A549 (cell line): ENCODE measurements around the gene DCAF15. TPM values are rescaled to one million over a fixed set of nuclear protein-coding genes. Genes with fewer than 3 reads are reported as not detected.

Source experiments
- ATAC-seq, 2 experiments: fragments of 200-7000 bp in 1 of 2; fragments of >200 bp in 1 of 2; cut with Nextera tagmentation in 1 of 2; cut with Tn5 transposase in 1 of 2; 3 replicates each; pipeline versions ENCODE4 v1.8.0 to v1.9.1; 2018 to 2020; ENCODE audit warnings: mild to moderate bottlenecking in 1 of 2, moderate library complexity in 1 of 2
- CTCF ChIA-PET: fragments of 300-600 bp; sonication (Branson Sonifier 250); formaldehyde crosslinking; extraction: SDS; loops from one replicate; lab custom pipeline; 2021; ENCODE audit warnings: antibody characterized with exemption, inconsistent platforms; lab: Yijun Ruan, JAX
- POLR2A ChIA-PET: fragments of 350-600 bp; formaldehyde crosslinking; extraction: SDS; loops from one replicate; lab custom pipeline; 2021; ENCODE audit warnings: antibody characterized with exemption, inconsistent platforms; lab: Yijun Ruan, JAX
- DNase-seq, 2 experiments: peaks; one replicate each; pipeline versions ENCODE4 v3.0.0 to v3.0.0-alpha.2; 2011 to 2016; ENCODE audit warnings: low read depth in 1 of 2, low spot score in 1 of 2
- FAIRE-seq: peaks from 2 replicates; lab custom pipeline; 2011; peaks lifted over from hg19 to GRCh38; lab: Jason Lieb, UNC
- H3K27ac ChIP-seq, 2 experiments: fragments of >200 bp; sonication (Bioruptor Twin); formaldehyde crosslinking; 3 replicates each; pipeline ENCODE4 v1.5.1; 2016 to 2017
- H3K4me1 ChIP-seq: fragments of >200 bp; sonication (Bioruptor Twin); formaldehyde crosslinking; 3 replicates; pipeline ENCODE4 v1.6.1; 2016
- H3K4me2 ChIP-seq: fragments of >200 bp; sonication (Bioruptor Twin); formaldehyde crosslinking; 3 replicates; pipeline ENCODE4 v1.6.1; 2016
- H3K4me3 ChIP-seq: fragments of >200 bp; sonication (Bioruptor Twin); formaldehyde crosslinking; 3 replicates; pipeline ENCODE4 v1.5.1; 2016
- H3K9me3 ChIP-seq: fragments of >200 bp; sonication (Bioruptor Twin); formaldehyde crosslinking; 3 replicates; pipeline ENCODE4 v1.6.1; 2016
- CHD2 ChIP-seq: fragments of 150-350 bp; IDR thresholded peaks from 2 replicates; pipeline ENCODE4 v1.6.1; 2014; ENCODE audit warnings: low read length; ENCODE audit not compliant: partially characterized antibody
- CHD4 ChIP-seq: fragments of 200-600 bp; sonication (generic); IDR thresholded peaks from 2 replicates; pipeline ENCODE4 v1.6.1; 2016; ENCODE audit warnings: antibody characterized with exemption, mild to moderate bottlenecking, borderline replicate concordance
- CTCF ChIP-seq: fragments of >200 bp; sonication (Bioruptor Twin); formaldehyde crosslinking; IDR thresholded peaks from 3 replicates; pipeline ENCODE4 v1.5.1; 2016
- EHMT2 ChIP-seq: fragments of 200-600 bp; sonication (generic); IDR thresholded peaks from 2 replicates; pipeline ENCODE4 v1.6.1; 2016; ENCODE audit warnings: antibody characterized with exemption, low read depth, mild to moderate bottlenecking, moderate library complexity
- EP300 ChIP-seq, 2 experiments: fragments of >200 bp; sonication (Bioruptor Twin); formaldehyde crosslinking; IDR thresholded peaks; 2 replicates in 1 of 2; 3 replicates in 1 of 2; pipeline ENCODE4 v1.6.1; 2016 to 2017
- FOSL2 ChIP-seq, 2 experiments: fragments of 450-650 bp in 1 of 2; fragments of >200 bp in 1 of 2; sonication (Bioruptor Twin) in 1 of 2; formaldehyde crosslinking; IDR thresholded peaks; 2 replicates each; pipeline versions ENCODE4 v1.5.0 to v1.6.1; 2016 to 2020; ENCODE audit warnings: mild to moderate bottlenecking in 1 of 2, moderate library complexity in 1 of 2
- GATA3 ChIP-seq: IDR thresholded peaks from 2 replicates; pipeline ENCODE4 v1.6.1; 2012; ENCODE audit warnings: borderline replicate concordance
- HOXB13 ChIP-seq: fragments of 250-450 bp; sonication (Bioruptor Pico); IDR thresholded peaks from 2 replicates; pipeline ENCODE4 v1.5.0; 2020; ENCODE audit warnings: low read depth, mild to moderate bottlenecking, moderate library complexity
- HOXB5 ChIP-seq: fragments of 250-450 bp; sonication (Bioruptor Pico); IDR thresholded peaks from 2 replicates; pipeline ENCODE4 v1.5.0; 2020; ENCODE audit warnings: mild to moderate bottlenecking, moderate library complexity
- JUN ChIP-seq, 2 experiments: fragments of >200 bp; sonication (Bioruptor Twin); formaldehyde crosslinking; IDR thresholded peaks; 2 replicates in 1 of 2; 3 replicates in 1 of 2; pipeline ENCODE4 v1.6.1; 2016 to 2017
- MAFK ChIP-seq: fragments of 450-650 bp; IDR thresholded peaks from 2 replicates; pipeline ENCODE4 v1.6.1; 2014; ENCODE audit not compliant: partially characterized antibody
- NFE2L2 ChIP-seq: fragments of 150-350 bp; conservative IDR thresholded peaks from 2 replicates; pipeline ENCODE4 v1.6.1; 2014; ENCODE audit warnings: low read length
- POLR2A ChIP-seq: IDR thresholded peaks from 2 replicates; pipeline ENCODE4 v1.6.1; 2012; ENCODE audit warnings: mild to moderate bottlenecking, low read length
- RARB ChIP-seq: fragments of 250-450 bp; sonication (Bioruptor Pico); IDR thresholded peaks from 2 replicates; pipeline ENCODE4 v1.8.0; 2021; ENCODE audit warnings: mild to moderate bottlenecking, moderate library complexity
- RFX5 ChIP-seq: fragments of 450-650 bp; IDR thresholded peaks from 2 replicates; pipeline ENCODE4 v1.7.1; 2014; ENCODE audit warnings: antibody characterized with exemption, mild to moderate bottlenecking, moderate library complexity
- RNF2 ChIP-seq: fragments of 200-600 bp; sonication (generic); IDR thresholded peaks from 2 replicates; pipeline ENCODE4 v1.6.1; 2016; ENCODE audit warnings: low read depth, mild to moderate bottlenecking, antibody characterized with exemption, moderate library complexity, borderline replicate concordance
- SMC3 ChIP-seq: fragments of >200 bp; sonication (Bioruptor Twin); formaldehyde crosslinking; IDR thresholded peaks from 3 replicates; pipeline ENCODE4 v1.6.1; 2018; ENCODE audit warnings: inconsistent platforms
- SREBF2 ChIP-seq: fragments of 450-650 bp; IDR thresholded peaks from 2 replicates; pipeline ENCODE4 v1.6.1; 2014; ENCODE audit warnings: mild to moderate bottlenecking, moderate library complexity
- TP53 ChIP-seq: fragments of 250-450 bp; sonication (Bioruptor Pico); IDR thresholded peaks from 2 replicates; pipeline ENCODE4 v1.5.0; 2021; ENCODE audit warnings: mild to moderate bottlenecking, moderate library complexity
- WGBS: methylation state at CpG from one replicate; pipeline ENCODE4 v1.1.6; 2017; ENCODE audit errors: missing lambda C conversion rate; 5-methylcytosine and 5-hydroxymethylcytosine counted together
- polyA plus RNA-seq, 4 experiments: library from polyadenylated mRNA; depleted of rRNA in 3 of 4; stranded (reverse); fragments of >200 nt; fragmentation: RNase III in 1 of 4; extraction: RNeasy Plus Mini Kit Qiagen cat#74134 plus additional on column Dnase treatment in 1 of 4; gene quantifications; 2 replicates in 3 of 4; 3 replicates in 1 of 4; pipeline ENCODE4 v1.2.3, GENCODE V29; 2011 to 2017
- TF ChIP-seq, protein P1 (sequence below): fragments of 250-450 bp; sonication (Bioruptor Pico); IDR thresholded peaks from 2 replicates; pipeline ENCODE4 v1.5.0; 2020; ENCODE audit warnings: low read depth, mild to moderate bottlenecking, moderate library complexity
- TF ChIP-seq, protein P2 (sequence below): IDR thresholded peaks from 2 replicates; pipeline ENCODE4 v1.6.1; 2012
- TF ChIP-seq, protein P3 (sequence below): fragments of >200 bp; sonication (Bioruptor Twin); formaldehyde crosslinking; IDR thresholded peaks from 2 replicates; pipeline ENCODE4 v1.6.1; 2016
- TF ChIP-seq, protein P4 (sequence below): fragments of 250-450 bp; sonication (Bioruptor Pico); IDR thresholded peaks from 2 replicates; pipeline ENCODE4 v1.5.0; 2021; ENCODE audit warnings: mild to moderate bottlenecking, moderate library complexity, borderline replicate concordance

DCAF15 gene
- polyA plus RNA-seq, 2 of the 4 experiments (the other 2 are of a cell fraction): 10.2 to 23.0 TPM

DNA sequence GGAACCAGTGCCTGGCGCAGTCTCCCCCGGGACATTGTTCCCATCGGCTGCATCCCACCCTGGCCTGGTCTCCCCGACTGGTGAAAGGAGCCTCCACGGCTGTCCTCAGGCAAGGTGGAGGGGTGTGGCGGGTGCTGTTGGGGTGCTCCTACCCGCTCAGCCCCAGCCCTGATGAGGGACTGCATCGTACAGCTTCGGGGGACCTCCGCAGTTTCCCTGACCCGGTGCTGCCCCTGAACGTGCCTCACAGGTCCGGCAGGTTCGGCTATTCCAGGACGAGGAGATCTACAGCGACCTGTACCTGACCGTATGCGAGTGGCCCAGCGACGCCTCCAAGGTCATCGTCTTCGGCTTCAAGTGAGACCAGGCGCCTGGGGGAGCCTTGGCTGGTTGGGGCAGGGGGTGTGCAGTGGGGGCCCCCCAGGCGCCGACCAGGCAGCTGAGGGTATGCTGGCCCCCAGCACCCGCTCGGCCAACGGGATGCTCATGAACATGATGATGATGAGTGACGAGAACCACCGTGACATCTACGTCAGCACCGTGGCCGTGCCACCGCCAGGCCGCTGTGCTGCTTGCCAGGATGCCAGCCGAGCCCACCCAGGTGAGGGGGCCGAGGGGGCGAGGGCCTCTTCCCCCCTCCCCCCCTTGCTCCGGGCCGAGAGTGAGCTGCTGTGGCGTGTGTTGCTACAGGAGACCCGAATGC, 3.5 kb downstream of the DCAF15 start:
- H3K4me2 ChIP-seq: no peak overlapping the region
- no peak overlapping the region for H3K4me3 ChIP-seq
- H3K27ac ChIP-seq: no peak overlapping the region
- H3K4me1 ChIP-seq: peaks cover 8% of the 10 kb centered on the region; the same call in 1 of the 3 replicates
- TF ChIP-seq NFE2L2 (no peak), CHD2 (no peak), RFX5 (no peak), HOXB13 (CRISPR knock-in tag) (no peak), CTCF (no peak), TP53 (CRISPR knock-in tag) (no peak), GATA3 (no peak)
- TF ChIP-seq, protein P1, sequence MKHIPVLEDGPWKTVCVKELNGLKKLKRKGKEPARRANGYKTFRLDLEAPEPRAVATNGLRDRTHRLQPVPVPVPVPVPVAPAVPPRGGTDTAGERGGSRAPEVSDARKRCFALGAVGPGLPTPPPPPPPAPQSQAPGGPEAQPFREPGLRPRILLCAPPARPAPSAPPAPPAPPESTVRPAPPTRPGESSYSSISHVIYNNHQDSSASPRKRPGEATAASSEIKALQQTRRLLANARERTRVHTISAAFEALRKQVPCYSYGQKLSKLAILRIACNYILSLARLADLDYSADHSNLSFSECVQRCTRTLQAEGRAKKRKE (CRISPR knock-in tag): no peak
- CTCF ChIA-PET: interaction anchor here (0.6 to 0.8 kb wide), 2 partner anchors 59 to 76 kb away, joined by 3 read pairs; partner anchors contain the start of gene IL27RA
- FAIRE-seq (no peak), ATAC-seq (no peak), DNase-seq (no peak)
- H3K9me3 ChIP-seq: no peaks in the 10 kb centered on the region
- 91% methylated on average over 7 of the region's 42 CpGs for WGBS
- POLR2A ChIA-PET: no interaction called here

GRCh38 chr19:13956365-13956744, 4.0 kb downstream of the DCAF15 start:
- ATAC-seq: no peak
- ChIA-PET POLR2A (no interaction called here), CTCF (interaction anchor here (0.6 to 0.8 kb wide), 2 partner anchors 16 to 76 kb away, joined by 3 to 5 read pairs; partner anchors contain the start of gene IL27RA)
- Histone ChIP-seq H3K4me2 (no peak overlapping the region), H3K27ac (no peak overlapping the region), H3K4me3 (no peak overlapping the region), H3K4me1 (peaks cover 8% of the 10 kb centered on the region; the same call in 1 of the 3 replicates), H3K9me3 (no peaks in the 10 kb centered on the region)
- FAIRE-seq: no peak
- WGBS: 98% methylated on average over 10 of the region's 16 CpGs
- DNase-seq: no peak
- TF ChIP-seq TP53 (CRISPR knock-in tag) (no peak), EP300 (IDR thresholded peaks at IDR 0.05) (no peak), CHD4 (no peak), SMC3 (no peak), NFE2L2 (no peak), FOSL2 (IDR thresholded peaks at IDR 0.05) (no peak), FOSL2 (CRISPR knock-in tag; IDR thresholded peaks at IDR 0.05) (no peak), JUN (IDR thresholded peaks at IDR 0.05) (no peak), GATA3 (no peak), HOXB5 (CRISPR knock-in tag) (no peak), EHMT2 (no peak), SREBF2 (no peak), RNF2 (no peak), POLR2A (no peak), MAFK (no peak), RARB (CRISPR knock-in tag) (no peak), CTCF (no peak)
- TF ChIP-seq, protein P2, sequence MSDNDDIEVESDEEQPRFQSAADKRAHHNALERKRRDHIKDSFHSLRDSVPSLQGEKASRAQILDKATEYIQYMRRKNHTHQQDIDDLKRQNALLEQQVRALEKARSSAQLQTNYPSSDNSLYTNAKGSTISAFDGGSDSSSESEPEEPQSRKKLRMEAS: no peak
- TF ChIP-seq, protein P3, sequence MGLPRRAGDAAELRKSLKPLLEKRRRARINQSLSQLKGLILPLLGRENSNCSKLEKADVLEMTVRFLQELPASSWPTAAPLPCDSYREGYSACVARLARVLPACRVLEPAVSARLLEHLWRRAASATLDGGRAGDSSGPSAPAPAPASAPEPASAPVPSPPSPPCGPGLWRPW: no peak
- TF ChIP-seq, protein P4, sequence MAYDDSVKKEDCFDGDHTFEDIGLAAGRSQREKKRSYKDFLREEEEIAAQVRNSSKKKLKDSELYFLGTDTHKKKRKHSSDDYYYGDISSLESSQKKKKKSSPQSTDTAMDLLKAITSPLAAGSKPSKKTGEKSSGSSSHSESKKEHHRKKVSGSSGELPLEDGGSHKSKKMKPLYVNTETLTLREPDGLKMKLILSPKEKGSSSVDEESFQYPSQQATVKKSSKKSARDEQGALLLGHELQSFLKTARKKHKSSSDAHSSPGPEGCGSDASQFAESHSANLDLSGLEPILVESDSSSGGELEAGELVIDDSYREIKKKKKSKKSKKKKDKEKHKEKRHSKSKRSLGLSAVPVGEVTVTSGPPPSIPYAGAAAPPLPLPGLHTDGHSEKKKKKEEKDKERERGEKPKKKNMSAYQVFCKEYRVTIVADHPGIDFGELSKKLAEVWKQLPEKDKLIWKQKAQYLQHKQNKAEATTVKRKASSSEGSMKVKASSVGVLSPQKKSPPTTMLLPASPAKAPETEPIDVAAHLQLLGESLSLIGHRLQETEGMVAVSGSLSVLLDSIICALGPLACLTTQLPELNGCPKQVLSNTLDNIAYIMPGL: no peak
